GM23338 (cell line): Measurements from ENCODE around the gene MGME1. TPM values are rescaled to one million over a fixed set of nuclear protein-coding genes. Genes with fewer than 3 reads are reported as not detected.

Source experiments
- ATAC-seq: fragments of 200-7000 bp; cut with Tn5 transposase; 3 replicates; pipeline ENCODE4 v1.9.1; 2020
- DNase-seq: peaks from one replicate; pipeline ENCODE4 v3.0.0-alpha.2; 2015; ENCODE audit warnings: low spot score
- H2AFZ ChIP-seq: fragments of 200-600 bp; sonication (generic); 2 replicates; pipeline ENCODE4 v1.8.0; 2016; ENCODE audit warnings: antibody characterized with exemption, mild to moderate bottlenecking, moderate library complexity
- H3F3A ChIP-seq: fragments of 200-600 bp; sonication (generic); replicated peaks from 2 replicates; pipeline ENCODE4 v1.8.0; 2017; ENCODE audit warnings: antibody characterized with exemption, mixed run types, low read depth
- H3K27ac ChIP-seq: fragments of 200-600 bp; sonication (generic); 2 replicates; pipeline ENCODE4 v1.6.1; 2016; ENCODE audit warnings: low read depth
- H3K27me3 ChIP-seq: fragments of 200-600 bp; sonication (generic); 2 replicates; pipeline ENCODE4 v1.8.0; 2016; ENCODE audit warnings: mild to moderate bottlenecking, mixed run types, moderate library complexity; ENCODE audit not compliant: insufficient read depth
- H3K36me3 ChIP-seq: fragments of 200-600 bp; sonication (generic); 2 replicates; pipeline ENCODE4 v1.8.0; 2016; ENCODE audit warnings: mild to moderate bottlenecking; ENCODE audit not compliant: insufficient read depth
- H3K4me1 ChIP-seq: fragments of 200-600 bp; sonication (generic); 2 replicates; pipeline ENCODE4 v1.8.0; 2016; ENCODE audit warnings: mild to moderate bottlenecking, moderate library complexity; ENCODE audit not compliant: insufficient read depth
- H3K4me2 ChIP-seq: fragments of 200-600 bp; sonication (generic); 2 replicates; pipeline ENCODE4 v1.7.1; 2017; ENCODE audit warnings: mixed run types
- H3K4me3 ChIP-seq: fragments of 200-600 bp; sonication (generic); 2 replicates; pipeline ENCODE4 v1.6.1; 2016; ENCODE audit warnings: mixed run types
- H3K79me2 ChIP-seq: fragments of 200-600 bp; sonication (generic); replicated peaks from 2 replicates; pipeline ENCODE4 v1.8.0; 2017; ENCODE audit warnings: mild to moderate bottlenecking; ENCODE audit not compliant: insufficient read depth
- H3K9me2 ChIP-seq: fragments of 200-600 bp; sonication (generic); 2 replicates; pipeline ENCODE4 v1.8.0; 2017; ENCODE audit not compliant: insufficient read depth
- H4K20me1 ChIP-seq: fragments of 200-600 bp; sonication (generic); replicated peaks from 2 replicates; pipeline ENCODE4 v1.8.0; 2017; ENCODE audit warnings: mild to moderate bottlenecking; ENCODE audit not compliant: insufficient read depth
- H3K27ac Mint-ChIP-seq: 2 replicates; pipeline ENCODE4 v1.8.0; 2020; ENCODE audit warnings: inconsistent platforms, mild to moderate bottlenecking, moderate library complexity, mixed read lengths
- H3K27me3 Mint-ChIP-seq: 3 replicates; pipeline ENCODE4 v1.8.0; 2022; ENCODE audit warnings: low read depth, mild to moderate bottlenecking, moderate library complexity, mixed read lengths, inconsistent platforms; ENCODE audit not compliant: insufficient read depth, poor library complexity
- H3K36me3 Mint-ChIP-seq: 3 replicates; pipeline ENCODE4 v1.8.0; 2021; ENCODE audit warnings: low read depth, mild to moderate bottlenecking, inconsistent platforms, moderate library complexity, mixed read lengths
- H3K4me1 Mint-ChIP-seq: 3 replicates; pipeline ENCODE4 v1.8.0; 2020; ENCODE audit warnings: mild to moderate bottlenecking, inconsistent platforms, mixed read lengths
- H3K4me3 Mint-ChIP-seq: 3 replicates; pipeline ENCODE4 v1.8.0; 2021; ENCODE audit warnings: moderate library complexity, mild to moderate bottlenecking, inconsistent platforms, mixed read lengths
- H3K9me3 Mint-ChIP-seq: 3 replicates; pipeline ENCODE4 v1.8.0; 2020; ENCODE audit warnings: moderate library complexity, mild to moderate bottlenecking, inconsistent platforms, mixed read lengths
- CREB1 ChIP-seq: fragments of 250-450 bp; sonication (Bioruptor Pico); IDR thresholded peaks from 2 replicates; pipeline ENCODE4 v1.5.0; 2020; ENCODE audit warnings: low read depth, mild to moderate bottlenecking, moderate library complexity
- EZH2 ChIP-seq: fragments of 200-600 bp; sonication (generic); IDR thresholded peaks from one replicate; pipeline ENCODE4 v1.8.0; 2017; ENCODE audit warnings: antibody characterized with exemption, mild to moderate bottlenecking, low read depth; ENCODE audit not compliant: unreplicated experiment
- EZH2phosphoT487 ChIP-seq: fragments of 200-600 bp; sonication (generic); IDR thresholded peaks from one replicate; pipeline ENCODE4 v1.8.1; 2018; ENCODE audit warnings: antibody characterized with exemption; ENCODE audit not compliant: unreplicated experiment
- JUNB ChIP-seq: IDR thresholded peaks from one replicate; pipeline ENCODE4 v1.6.1; 2016; ENCODE audit warnings: antibody characterized with exemption; ENCODE audit not compliant: unreplicated experiment
- NANOG ChIP-seq: IDR thresholded peaks from 2 replicates; pipeline ENCODE4 v1.6.1; 2016; ENCODE audit warnings: antibody characterized with exemption, borderline replicate concordance
- POLR2AphosphoS5 ChIP-seq: IDR thresholded peaks from 2 replicates; pipeline ENCODE4 v1.6.1; 2016; ENCODE audit warnings: antibody characterized with exemption, low read depth
- ZNF114 ChIP-seq: fragments of 250-450 bp; sonication (Bioruptor Pico); IDR thresholded peaks from 2 replicates; pipeline ENCODE4 v1.5.0; 2020; ENCODE audit warnings: mild to moderate bottlenecking, moderate library complexity
- ZNF331 ChIP-seq: fragments of 250-450 bp; sonication (Bioruptor Pico); IDR thresholded peaks from 2 replicates; pipeline ENCODE4 v1.5.0; 2020; ENCODE audit warnings: low read depth, mild to moderate bottlenecking, moderate library complexity
- polyA plus RNA-seq: library from polyadenylated mRNA; unstranded; fragments of >200 nt; fragmentation: Nextera tagmentation; extraction: Ambion mirVana; gene quantifications from 2 replicates; pipeline ENCODE4 v1.2.1, GENCODE V29; 2016
- total RNA-seq: library from RNA; depleted of rRNA; stranded (reverse); fragments of >200 nt; shearing (Covaris generic); gene quantifications from 2 replicates; pipeline ENCODE4 v1.2.3, GENCODE V29; 2014
- TF ChIP-seq, protein P1 (sequence below): IDR thresholded peaks from one replicate; pipeline ENCODE4 v1.6.1; 2018; ENCODE audit warnings: antibody characterized with exemption; ENCODE audit not compliant: unreplicated experiment
- TF ChIP-seq, protein P2 (sequence below): IDR thresholded peaks from 2 replicates; pipeline ENCODE4 v1.6.1; 2016; ENCODE audit warnings: antibody characterized with exemption
- TF ChIP-seq, protein P3 (sequence below), 2 experiments: fragments of 200-600 bp in 1 of 2; sonication (generic) in 1 of 2; conservative IDR thresholded peaks; 2 replicates each; pipeline versions ENCODE4 v1.5.1 to v1.6.1; 2016 to 2017; ENCODE audit warnings: antibody characterized with exemption in 2 of 2, low read depth in 2 of 2, mild to moderate bottlenecking in 2 of 2, moderate library complexity in 1 of 2
- TF ChIP-seq, protein P4 (sequence below): fragments of 250-450 bp; sonication (Bioruptor Pico); IDR thresholded peaks from 2 replicates; pipeline ENCODE4 v1.5.0; 2020; ENCODE audit warnings: mild to moderate bottlenecking, moderate library complexity

MGME1 gene
- total and polyA plus RNA-seq, 2 experiments from 2014 or later, result 43.1 to 56.9 TPM

DNA sequence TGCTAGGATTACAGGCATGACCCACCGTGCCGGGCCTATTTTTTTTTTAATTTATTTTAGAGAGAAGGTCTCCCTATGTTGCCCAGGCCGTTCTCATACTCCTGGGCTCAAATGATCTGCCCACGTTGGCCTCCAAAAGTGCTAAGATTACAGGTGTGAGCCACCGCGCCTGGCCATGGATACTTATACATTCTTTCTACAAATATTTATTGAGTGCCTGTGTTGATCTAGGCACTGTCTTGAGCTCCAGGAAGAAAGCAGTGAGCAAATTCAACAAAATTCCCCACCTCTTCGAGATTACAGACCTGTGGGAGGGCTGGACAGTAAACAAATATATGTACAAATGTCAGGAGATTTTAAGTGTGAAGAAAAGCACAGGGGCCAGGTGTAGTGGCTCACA, 37.9 kb downstream of the MGME1 start (continued):
- TF ChIP-seq EZH2phosphoT487 (no peak), EZH2 (no peak)

DNA sequence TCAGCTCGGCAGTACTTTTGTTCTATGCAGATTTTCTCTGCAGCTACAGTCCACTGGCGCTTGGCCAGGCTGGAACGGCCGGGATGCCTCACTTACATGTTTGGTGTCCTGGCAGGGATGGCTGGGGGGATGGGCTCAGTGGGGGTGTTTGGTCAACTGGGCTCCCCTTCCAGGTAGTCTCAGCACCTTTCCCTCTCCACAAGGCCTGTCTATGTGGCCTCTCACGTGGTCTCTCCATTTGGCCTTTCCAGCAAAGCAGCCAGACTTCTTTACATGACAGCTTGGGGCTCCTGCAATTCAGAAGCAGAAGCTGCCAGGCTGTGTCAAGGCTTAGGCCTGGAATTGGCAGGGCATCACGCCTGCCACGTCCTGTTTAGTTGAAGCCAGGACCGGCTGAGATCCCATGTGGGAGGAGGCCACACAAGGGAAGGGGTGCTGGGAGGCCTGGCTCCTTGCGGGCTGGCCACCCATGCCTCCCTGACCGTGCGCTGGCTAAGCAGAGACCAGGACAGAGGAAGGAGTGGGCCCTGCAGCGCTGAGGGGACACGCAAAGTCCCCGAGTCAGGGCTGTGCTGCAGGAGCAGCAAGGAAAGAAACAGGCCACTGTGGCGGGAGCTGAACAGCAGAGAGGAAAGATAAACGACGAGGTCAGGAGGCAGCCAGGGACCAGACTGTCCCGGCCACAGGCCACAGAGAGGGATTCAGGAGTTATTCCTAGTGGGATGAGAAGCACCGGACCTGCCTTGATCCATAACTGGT, 38.9 kb downstream of the MGME1 start:
- H3K36me3 ChIP-seq, result no peaks in the 10 kb centered on the region
- H3K36me3 Mint-ChIP-seq, result peaks cover 14% of the 10 kb centered on the region
- H3K9me2 ChIP-seq, result no peaks in the 10 kb centered on the region
- no peak overlapping the region for H2AFZ ChIP-seq
- no peaks in the 10 kb centered on the region for H4K20me1 ChIP-seq
- no peaks in the 10 kb centered on the region for H3K27me3 ChIP-seq
- DNase-seq (no peak), ATAC-seq (no peak)
- H3K4me2 ChIP-seq, result no peak overlapping the region
- peaks cover 9% of the 10 kb centered on the region for H3K9me3 Mint-ChIP-seq
- H3K4me3 Mint-ChIP-seq, result no peak overlapping the region
- H3K4me1 Mint-ChIP-seq, result peaks cover 15% of the 10 kb centered on the region; the same call in 2 of the 3 replicates
- H3K79me2 ChIP-seq, result no peaks in the 10 kb centered on the region
- H3K27me3 Mint-ChIP-seq, result no peaks in the 10 kb centered on the region
- no peaks in the 10 kb centered on the region for H3K4me1 ChIP-seq
- H3K27ac ChIP-seq, result no peak overlapping the region
- H3K27ac Mint-ChIP-seq, result 0 out of 2 replicates have a peak overlapping the region, but pooled peaks have one; percentile 36
- H3K4me3 ChIP-seq, result no peak overlapping the region
- no peaks in the 10 kb centered on the region for H3F3A ChIP-seq
- TF ChIP-seq, protein P1, sequence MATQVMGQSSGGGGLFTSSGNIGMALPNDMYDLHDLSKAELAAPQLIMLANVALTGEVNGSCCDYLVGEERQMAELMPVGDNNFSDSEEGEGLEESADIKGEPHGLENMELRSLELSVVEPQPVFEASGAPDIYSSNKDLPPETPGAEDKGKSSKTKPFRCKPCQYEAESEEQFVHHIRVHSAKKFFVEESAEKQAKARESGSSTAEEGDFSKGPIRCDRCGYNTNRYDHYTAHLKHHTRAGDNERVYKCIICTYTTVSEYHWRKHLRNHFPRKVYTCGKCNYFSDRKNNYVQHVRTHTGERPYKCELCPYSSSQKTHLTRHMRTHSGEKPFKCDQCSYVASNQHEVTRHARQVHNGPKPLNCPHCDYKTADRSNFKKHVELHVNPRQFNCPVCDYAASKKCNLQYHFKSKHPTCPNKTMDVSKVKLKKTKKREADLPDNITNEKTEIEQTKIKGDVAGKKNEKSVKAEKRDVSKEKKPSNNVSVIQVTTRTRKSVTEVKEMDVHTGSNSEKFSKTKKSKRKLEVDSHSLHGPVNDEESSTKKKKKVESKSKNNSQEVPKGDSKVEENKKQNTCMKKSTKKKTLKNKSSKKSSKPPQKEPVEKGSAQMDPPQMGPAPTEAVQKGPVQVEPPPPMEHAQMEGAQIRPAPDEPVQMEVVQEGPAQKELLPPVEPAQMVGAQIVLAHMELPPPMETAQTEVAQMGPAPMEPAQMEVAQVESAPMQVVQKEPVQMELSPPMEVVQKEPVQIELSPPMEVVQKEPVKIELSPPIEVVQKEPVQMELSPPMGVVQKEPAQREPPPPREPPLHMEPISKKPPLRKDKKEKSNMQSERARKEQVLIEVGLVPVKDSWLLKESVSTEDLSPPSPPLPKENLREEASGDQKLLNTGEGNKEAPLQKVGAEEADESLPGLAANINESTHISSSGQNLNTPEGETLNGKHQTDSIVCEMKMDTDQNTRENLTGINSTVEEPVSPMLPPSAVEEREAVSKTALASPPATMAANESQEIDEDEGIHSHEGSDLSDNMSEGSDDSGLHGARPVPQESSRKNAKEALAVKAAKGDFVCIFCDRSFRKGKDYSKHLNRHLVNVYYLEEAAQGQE, result no peak
- TF ChIP-seq EZH2 (no peak), ZNF114 (CRISPR knock-in tag) (no peak), NANOG (no peak), JUNB (no peak), CREB1 (CRISPR knock-in tag) (no peak), ZNF331 (CRISPR knock-in tag) (no peak), POLR2AphosphoS5 (no peak)
- TF ChIP-seq, protein P2, sequence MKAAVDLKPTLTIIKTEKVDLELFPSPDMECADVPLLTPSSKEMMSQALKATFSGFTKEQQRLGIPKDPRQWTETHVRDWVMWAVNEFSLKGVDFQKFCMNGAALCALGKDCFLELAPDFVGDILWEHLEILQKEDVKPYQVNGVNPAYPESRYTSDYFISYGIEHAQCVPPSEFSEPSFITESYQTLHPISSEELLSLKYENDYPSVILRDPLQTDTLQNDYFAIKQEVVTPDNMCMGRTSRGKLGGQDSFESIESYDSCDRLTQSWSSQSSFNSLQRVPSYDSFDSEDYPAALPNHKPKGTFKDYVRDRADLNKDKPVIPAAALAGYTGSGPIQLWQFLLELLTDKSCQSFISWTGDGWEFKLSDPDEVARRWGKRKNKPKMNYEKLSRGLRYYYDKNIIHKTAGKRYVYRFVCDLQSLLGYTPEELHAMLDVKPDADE, result no peak
- TF ChIP-seq, protein P3, sequence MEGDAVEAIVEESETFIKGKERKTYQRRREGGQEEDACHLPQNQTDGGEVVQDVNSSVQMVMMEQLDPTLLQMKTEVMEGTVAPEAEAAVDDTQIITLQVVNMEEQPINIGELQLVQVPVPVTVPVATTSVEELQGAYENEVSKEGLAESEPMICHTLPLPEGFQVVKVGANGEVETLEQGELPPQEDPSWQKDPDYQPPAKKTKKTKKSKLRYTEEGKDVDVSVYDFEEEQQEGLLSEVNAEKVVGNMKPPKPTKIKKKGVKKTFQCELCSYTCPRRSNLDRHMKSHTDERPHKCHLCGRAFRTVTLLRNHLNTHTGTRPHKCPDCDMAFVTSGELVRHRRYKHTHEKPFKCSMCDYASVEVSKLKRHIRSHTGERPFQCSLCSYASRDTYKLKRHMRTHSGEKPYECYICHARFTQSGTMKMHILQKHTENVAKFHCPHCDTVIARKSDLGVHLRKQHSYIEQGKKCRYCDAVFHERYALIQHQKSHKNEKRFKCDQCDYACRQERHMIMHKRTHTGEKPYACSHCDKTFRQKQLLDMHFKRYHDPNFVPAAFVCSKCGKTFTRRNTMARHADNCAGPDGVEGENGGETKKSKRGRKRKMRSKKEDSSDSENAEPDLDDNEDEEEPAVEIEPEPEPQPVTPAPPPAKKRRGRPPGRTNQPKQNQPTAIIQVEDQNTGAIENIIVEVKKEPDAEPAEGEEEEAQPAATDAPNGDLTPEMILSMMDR (conservative IDR thresholded peaks at IDR 0.05; ENCODE audit: low read depth in 2 of 2), result no peak
- TF ChIP-seq, protein P4, sequence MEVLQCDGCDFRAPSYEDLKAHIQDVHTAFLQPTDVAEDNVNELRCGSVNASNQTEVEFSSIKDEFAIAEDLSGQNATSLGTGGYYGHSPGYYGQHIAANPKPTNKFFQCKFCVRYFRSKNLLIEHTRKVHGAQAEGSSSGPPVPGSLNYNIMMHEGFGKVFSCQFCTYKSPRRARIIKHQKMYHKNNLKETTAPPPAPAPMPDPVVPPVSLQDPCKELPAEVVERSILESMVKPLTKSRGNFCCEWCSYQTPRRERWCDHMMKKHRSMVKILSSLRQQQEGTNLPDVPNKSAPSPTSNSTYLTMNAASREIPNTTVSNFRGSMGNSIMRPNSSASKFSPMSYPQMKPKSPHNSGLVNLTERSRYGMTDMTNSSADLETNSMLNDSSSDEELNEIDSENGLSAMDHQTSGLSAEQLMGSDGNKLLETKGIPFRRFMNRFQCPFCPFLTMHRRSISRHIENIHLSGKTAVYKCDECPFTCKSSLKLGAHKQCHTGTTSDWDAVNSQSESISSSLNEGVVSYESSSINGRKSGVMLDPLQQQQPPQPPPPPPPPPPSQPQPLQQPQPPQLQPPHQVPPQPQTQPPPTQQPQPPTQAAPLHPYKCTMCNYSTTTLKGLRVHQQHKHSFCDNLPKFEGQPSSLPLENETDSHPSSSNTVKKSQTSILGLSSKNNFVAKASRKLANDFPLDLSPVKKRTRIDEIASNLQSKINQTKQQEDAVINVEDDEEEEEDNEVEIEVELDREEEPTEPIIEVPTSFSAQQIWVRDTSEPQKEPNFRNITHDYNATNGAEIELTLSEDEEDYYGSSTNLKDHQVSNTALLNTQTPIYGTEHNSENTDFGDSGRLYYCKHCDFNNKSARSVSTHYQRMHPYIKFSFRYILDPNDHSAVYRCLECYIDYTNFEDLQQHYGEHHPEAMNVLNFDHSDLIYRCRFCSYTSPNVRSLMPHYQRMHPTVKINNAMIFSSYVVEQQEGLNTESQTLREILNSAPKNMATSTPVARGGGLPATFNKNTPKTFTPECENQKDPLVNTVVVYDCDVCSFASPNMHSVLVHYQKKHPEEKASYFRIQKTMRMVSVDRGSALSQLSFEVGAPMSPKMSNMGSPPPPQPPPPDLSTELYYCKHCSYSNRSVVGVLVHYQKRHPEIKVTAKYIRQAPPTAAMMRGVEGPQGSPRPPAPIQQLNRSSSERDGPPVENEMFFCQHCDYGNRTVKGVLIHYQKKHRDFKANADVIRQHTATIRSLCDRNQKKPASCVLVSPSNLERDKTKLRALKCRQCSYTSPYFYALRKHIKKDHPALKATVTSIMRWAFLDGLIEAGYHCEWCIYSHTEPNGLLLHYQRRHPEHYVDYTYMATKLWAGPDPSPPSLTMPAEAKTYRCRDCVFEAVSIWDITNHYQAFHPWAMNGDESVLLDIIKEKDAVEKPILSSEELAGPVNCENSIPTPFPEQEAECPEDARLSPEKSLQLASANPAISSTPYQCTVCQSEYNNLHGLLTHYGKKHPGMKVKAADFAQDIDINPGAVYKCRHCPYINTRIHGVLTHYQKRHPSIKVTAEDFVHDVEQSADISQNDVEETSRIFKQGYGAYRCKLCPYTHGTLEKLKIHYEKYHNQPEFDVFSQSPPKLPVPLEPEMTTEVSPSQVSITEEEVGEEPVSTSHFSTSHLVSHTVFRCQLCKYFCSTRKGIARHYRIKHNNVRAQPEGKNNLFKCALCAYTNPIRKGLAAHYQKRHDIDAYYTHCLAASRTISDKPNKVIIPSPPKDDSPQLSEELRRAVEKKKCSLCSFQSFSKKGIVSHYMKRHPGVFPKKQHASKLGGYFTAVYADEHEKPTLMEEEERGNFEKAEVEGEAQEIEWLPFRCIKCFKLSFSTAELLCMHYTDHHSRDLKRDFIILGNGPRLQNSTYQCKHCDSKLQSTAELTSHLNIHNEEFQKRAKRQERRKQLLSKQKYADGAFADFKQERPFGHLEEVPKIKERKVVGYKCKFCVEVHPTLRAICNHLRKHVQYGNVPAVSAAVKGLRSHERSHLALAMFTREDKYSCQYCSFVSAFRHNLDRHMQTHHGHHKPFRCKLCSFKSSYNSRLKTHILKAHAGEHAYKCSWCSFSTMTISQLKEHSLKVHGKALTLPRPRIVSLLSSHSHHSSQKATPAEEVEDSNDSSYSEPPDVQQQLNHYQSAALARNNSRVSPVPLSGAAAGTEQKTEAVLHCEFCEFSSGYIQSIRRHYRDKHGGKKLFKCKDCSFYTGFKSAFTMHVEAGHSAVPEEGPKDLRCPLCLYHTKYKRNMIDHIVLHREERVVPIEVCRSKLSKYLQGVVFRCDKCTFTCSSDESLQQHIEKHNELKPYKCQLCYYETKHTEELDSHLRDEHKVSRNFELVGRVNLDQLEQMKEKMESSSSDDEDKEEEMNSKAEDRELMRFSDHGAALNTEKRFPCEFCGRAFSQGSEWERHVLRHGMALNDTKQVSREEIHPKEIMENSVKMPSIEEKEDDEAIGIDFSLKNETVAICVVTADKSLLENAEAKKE, result no peak
